GM21825 (cell line): ENCODE measurements around the gene TESK1.

Experiments
- ATAC-seq: cut with Tn5 transposase; IDR thresholded peaks from one replicate; pipeline ENCODE4 v1.9.1; 2021; ENCODE audit warnings: mild to moderate bottlenecking, moderate library complexity; ENCODE audit not compliant: unreplicated experiment

Gene TESK1, protein sequence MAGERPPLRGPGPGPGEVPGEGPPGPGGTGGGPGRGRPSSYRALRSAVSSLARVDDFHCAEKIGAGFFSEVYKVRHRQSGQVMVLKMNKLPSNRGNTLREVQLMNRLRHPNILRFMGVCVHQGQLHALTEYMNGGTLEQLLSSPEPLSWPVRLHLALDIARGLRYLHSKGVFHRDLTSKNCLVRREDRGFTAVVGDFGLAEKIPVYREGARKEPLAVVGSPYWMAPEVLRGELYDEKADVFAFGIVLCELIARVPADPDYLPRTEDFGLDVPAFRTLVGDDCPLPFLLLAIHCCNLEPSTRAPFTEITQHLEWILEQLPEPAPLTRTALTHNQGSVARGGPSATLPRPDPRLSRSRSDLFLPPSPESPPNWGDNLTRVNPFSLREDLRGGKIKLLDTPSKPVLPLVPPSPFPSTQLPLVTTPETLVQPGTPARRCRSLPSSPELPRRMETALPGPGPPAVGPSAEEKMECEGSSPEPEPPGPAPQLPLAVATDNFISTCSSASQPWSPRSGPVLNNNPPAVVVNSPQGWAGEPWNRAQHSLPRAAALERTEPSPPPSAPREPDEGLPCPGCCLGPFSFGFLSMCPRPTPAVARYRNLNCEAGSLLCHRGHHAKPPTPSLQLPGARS

DNA sequence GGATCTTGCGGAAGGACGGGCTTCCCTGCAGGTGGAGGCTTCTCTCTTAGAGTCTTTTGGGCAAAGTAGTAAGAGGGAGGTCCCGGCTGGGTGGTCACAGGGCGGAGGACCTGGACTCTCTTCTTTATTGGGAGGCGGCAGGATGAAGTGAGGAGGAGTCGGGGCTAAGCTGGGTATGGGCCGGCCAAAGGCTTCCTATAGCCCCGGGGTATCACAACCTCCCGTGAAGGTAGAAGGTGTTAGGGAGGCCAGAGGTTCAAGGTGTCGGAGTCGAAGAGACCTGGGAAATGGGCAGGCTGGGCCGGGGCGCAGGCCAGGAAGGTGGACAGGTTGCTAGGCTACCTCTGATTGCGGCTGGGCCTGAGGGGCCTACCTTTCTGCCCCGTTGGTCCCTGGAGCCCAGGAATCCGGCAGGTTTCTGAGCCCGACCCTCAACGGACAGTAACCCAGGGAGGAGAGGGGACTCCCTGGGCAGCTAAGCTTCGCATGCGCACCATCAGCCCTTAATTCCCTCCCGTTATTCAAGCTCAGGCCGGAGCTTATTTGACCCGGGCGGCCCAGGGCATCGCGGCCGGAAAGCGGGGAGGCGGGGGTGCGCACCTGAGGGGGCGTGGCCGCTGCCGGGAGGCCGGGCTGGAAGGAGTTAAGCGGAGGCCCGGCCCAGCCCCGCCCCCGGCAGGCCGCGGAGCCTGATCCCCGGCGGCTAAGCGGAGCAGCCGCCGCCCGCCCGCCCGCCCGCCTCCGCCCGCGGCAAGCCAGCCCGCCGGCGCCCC lies at the start of gene TESK1:
Gene TESK1, plus strand, starts transcription at position 685 of the 773 bp plus-strand sequence. CDS start 358 bp downstream, outside the sequence.
- peak; percentile 50 for ATAC-seq

DNA sequence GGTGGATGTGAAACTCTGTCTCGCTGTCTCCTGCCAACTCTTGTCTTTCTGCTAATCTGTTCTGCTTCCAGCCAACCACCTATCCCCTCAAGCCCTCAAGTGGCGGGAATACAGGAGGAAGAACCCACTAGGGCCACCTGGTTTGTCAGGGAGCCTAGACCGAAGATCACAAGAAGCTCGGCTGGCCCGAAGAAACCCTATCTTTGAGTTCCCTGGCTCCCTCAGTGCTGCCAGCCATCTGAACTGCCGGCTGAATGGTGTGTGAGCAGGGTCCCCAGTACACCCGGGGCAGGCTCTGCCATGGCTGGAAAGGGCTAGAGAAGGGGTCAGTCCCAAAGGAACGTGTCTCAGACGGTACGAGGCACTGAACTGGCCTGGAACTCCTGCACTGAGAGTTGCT lies 49.2 kb upstream of the TESK1 start:
- no peak for ATAC-seq

GRCh38 chr9:35556776-35557175 lies 48.3 kb upstream of the TESK1 start:
- no peak for ATAC-seq

DNA sequence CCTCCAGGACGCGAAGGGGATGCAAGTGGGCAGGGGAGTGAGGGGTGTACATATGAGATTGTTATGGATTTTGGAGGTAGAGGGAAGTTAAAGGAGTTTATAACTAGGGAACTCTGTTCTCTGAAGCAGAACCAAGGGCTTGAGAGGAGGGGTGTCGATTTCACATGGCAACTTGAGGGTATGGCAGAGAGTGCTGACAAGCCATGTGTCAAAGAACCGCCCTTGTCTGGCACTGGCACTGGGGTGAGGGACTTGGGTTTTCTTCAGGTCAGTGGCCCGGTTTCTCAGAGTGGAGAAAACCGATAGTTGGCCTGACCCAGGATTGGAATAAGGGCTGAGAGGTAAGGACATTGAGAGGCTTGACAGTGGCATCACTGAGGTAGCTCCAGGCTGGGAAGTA lies 47.7 kb upstream of the TESK1 start:
- no peak for ATAC-seq

GRCh38 chr9:35558185-35558584 lies 46.9 kb upstream of the TESK1 start:
- ATAC-seq = no peak

DNA sequence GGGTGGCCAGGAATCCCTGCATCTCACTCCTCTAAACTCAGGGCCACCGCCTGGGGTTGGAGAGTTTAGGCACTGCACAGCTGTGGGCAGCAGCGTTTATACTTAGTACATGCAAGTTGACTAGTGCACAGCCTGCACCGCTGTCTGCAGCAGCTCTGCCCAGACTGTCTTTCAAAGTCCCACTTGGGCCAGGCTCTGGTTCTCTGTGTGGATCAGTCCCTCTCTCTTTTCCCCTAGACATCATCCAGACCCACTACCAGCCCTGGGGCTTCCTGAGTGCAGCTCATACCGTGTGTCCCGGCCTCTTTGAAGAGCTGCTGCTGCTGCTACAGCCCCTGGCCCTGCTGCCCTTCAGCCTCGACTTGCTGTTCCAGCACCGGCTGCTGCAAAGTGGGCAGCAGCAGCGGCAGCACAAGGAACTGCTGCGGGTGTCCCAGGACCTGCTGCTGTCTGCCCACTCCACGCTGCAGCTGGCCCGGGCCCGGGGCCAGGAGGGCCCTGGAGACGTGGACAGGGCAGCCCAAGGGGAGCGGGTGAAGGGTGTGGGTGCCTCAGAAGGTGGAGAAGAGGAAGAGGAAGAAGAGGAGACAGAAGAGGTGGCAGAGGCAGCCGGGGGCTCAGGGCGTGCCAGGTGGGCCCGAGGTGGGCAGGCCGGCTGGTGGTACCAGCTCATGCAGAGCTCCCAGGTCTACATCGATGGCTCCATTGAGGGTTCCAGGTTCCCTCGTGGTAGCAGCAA lies 45.1 kb upstream of the TESK1 start:
- no peak for ATAC-seq

DNA sequence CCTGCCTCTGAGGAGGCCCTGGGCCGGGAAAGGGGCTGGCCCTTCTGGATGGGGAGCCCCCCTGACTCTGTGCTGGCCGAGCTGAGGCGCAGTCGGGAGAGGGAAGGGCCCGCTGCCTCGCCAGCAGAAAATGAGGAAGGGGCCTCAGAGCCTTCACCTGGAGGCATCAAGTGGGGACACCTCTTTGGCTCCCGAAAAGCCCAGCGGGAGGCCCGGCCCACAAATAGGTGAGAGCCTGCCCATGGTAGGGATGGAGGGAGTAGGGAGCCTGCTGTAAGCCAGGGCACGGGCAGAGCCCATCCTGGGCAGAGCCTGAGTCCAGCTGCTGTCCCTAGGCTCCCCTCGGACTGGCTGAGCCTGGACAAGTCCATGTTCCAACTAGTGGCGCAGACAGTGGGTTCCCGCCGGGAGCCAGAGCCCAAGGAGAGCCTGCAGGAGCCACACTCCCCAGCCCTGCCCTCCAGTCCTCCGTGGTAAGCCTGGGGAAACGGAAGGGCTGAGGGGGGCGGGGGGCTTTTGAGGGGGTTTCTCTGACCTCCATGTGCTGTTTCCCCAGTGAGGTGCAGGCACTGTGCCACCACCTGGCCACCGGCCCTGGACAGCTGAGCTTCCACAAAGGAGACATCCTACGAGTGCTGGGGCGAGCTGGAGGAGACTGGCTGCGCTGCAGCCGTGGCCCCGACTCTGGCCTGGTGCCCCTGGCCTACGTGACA lies 44.3 kb upstream of the TESK1 start:
- ATAC-seq = no peak

GRCh38 chr9:35561468-35562261 lies 43.4 kb upstream of the TESK1 start:
- no peak for ATAC-seq

GRCh38 chr9:35562895-35563780 lies 41.9 kb upstream of the TESK1 start:
- no peak for ATAC-seq

DNA sequence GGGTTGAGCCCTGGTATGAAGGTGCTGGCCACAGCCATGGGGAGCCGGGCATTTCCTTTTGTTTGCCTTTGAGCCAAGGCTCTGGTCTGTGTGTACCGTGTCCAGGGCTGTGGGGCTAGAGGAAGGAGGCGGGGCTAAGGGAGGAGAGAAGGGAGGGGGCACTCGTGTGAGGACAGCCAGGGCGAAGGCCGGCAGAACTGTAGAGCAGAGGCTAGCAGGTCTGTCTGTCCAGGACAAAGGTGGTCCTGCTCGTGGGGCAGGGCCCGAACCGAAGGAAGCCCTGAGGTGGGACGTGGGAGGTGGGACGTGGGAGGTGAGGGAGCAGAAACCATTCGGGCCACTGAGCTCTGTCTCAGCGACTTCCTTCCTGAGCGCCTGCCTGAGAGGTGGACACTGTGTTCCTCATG lies 41.3 kb upstream of the TESK1 start:
- no peak for ATAC-seq

GRCh38 chr9:35564658-35565061 lies 40.4 kb upstream of the TESK1 start:
- ATAC-seq = no peak

DNA sequence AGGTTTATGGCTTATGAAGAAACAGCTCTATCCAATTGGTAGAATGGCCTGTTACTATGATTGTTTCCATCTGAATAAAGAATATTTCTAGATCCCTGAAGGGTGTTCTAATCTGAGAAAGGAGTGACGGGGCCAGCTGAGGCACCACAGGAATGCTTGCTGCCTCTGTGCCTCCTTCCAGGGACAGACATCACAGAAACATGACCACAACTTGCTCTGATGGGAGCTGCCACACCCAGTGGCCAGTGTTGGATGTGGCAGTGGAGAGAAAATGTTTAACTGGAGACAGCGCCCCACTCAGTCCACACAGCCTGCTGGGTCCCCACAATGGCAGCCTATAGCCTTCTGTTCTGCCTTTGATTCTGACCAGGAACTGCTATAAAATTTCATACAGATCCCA lies 38.6 kb upstream of the TESK1 start:
- ATAC-seq = no peak

DNA sequence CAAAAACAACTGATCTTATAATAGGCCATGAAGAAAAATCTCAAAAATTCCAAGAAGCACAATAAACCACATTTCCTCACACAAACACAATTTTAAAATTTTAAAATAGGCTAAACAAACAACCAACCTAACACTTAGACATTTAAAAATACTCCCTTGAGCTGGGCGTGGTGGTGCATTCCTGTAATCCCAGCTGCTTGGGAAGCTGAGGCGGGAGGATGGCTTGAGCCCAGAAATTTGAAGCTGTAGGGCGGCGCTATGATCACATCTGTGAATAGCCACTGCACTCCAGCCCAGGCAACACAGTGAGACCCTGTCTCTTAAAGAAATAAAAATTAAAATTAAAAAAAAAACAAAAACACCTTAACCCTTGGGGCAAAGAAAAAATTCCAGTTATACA lies 36.9 kb upstream of the TESK1 start:
- no peak for ATAC-seq

DNA sequence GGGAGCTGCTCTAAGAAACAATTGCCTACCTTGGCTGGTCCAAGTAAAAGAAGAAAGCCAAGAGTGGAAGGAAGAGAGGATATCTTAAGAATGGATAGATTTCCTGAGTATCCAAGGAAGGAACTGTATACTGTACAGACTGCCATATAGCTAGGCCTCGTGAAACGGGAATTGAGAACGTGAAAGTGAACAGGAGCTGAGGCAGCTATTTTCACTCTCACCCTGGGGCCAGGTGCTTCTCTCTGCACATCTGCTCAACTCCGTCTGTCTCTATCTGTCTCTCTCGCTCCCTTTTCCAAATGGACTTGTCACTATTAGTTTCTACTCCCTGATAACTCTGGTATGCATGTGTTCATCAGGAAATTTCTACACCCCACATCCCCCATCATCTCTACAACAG lies 35.9 kb upstream of the TESK1 start:
- no peak for ATAC-seq

DNA sequence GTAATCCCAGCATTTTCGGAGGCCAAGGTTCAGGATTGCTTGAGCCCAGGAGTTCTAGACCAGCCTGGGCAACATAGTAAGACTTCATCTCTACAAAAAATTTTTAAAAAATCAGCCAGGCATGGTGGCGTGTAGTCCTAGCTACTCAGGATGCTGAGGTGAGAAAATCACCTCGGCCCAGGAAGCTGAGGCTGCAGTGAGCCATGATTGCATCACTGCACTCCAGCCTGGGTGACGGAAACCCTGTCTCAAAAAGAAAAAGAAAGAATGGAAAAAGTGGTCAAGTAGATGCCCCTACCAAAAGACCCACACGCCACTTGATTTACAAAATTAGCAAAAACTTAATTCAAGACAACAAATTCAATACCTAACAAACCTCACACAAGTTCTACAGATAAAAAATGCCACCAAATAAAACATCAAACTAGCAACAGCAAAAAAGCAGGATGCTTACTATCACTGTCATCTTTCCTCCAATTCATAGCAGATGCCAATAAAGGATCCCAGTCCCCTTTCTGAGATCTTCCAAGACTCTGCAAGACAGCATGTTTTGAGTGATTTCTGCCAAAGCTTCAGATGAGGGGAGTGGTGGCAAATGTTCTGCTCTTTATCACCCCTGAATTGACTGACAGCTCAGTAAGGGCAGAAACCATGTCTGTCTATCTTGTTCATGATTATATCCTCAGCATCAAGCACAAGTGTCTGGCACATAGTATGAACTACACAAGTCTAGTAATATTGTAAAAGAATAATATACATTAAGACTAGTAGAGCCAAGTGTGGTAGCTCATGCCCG lies 34.2 kb upstream of the TESK1 start:
- peak; percentile 57 for ATAC-seq

DNA sequence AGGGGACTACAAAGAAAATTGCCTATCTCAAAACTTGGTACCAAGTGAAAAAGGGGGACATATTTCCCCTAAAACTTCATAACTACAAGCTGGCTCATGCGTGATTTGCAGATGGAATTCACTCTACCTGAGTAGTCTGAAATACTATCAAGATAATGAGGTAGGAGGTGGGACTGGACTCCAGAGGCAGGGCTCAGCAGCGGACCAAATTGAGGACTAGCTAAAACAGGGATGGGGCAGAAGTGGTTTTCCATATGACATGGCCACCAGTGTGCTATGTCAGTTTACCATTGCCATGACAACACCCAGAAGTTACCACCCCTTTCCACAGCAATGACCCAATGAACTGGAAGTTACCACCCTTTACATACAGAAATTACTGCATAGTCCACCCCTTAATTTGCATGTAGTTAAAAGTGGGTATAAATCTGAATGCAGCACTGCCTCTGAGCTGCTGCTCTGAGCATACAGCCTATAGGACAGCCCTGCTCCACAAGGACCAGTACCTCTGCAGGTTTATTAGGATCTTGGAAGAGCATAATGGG lies 30.4 kb upstream of the TESK1 start:
- ATAC-seq = no peak

GRCh38 chr9:35575478-35575877 lies 29.6 kb upstream of the TESK1 start:
- ATAC-seq = no peak

GRCh38 chr9:35577486-35577885 lies 27.6 kb upstream of the TESK1 start:
- ATAC-seq = no peak
